RWPE1 (cell line): ENCODE measurements around the gene CC2D1A.
A peak's percentile ranks its signal among the peaks of the same experiment; 100 is the strongest.

Experiments
- CTCF ChIA-PET: fragments of 350-600 bp; sonication (Branson Sonifier 250); formaldehyde crosslinking; extraction: SDS; loops from one replicate; lab custom pipeline; 2021; lab: Yijun Ruan, JAX
- POLR2A ChIA-PET: fragments of 400-600 bp; formaldehyde crosslinking; extraction: SDS; loops from one replicate; lab custom pipeline; 2020; ENCODE audit warnings: antibody characterized with exemption; ENCODE audit not compliant: low non-redundant PET; lab: Yijun Ruan, JAX
- DNase-seq: peaks from one replicate; pipeline ENCODE4 v3.0.0; 2012; ENCODE audit warnings: low spot score
- H3K27ac ChIP-seq: fragments of 450-650 bp; 2 replicates; pipeline ENCODE4 v1.5.1; 2017
- CTCF ChIP-seq: fragments of 450-650 bp; conservative IDR thresholded peaks from 2 replicates; pipeline ENCODE4 v1.5.1; 2017; ENCODE audit warnings: low read depth, mild to moderate bottlenecking

The CC2D1A gene

DNA sequence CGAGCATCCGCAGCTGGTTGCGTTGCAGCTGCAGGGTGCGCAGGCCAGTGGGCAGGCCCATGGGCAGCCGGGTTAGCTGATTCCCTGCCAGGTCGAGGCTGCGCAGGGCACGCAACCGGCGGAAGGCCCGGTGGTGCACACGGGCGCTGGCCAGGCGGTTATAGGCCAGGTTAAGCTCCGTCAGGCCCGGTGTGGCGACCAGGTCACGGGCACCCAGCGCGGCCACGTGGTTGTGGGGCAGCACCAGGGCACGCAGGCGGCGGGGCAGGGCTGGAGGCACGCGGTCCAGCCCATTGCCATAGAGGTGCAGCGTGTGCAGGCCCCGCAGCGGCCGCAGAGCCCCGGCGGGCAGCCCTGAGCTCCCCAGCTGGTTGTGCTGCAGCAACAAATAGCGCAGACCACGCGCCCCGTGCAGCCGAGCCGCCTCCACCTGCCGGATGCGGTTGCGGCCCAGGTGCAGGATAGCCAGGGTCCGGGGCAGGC, 27.0 kb downstream of the CC2D1A start:
- ChIA-PET CTCF (no interaction called here), POLR2A (no interaction called here)

GRCh38 chr19:13934785-13935109, 28.7 kb downstream of the CC2D1A start:
- TF ChIP-seq CTCF, result no peak
- ChIA-PET CTCF (interaction anchor here (0.5 to 1.1 kb wide), 3 partner anchors 18 to 138 kb away, joined by 3 to 4 read pairs (median 3); partner anchors contain the start of gene MISP3), POLR2A (no interaction called here)
- peak overlapping the region; percentile 36; the same call in 1 of the 2 replicates for H3K27ac ChIP-seq
- DNase-seq, result no peak

More for the DNA sequence above, 27.0 kb downstream of the CC2D1A start:
- peak overlapping the region; percentile 64 for H3K27ac ChIP-seq
- no peak for TF ChIP-seq CTCF
- no peak for DNase-seq

DNA sequence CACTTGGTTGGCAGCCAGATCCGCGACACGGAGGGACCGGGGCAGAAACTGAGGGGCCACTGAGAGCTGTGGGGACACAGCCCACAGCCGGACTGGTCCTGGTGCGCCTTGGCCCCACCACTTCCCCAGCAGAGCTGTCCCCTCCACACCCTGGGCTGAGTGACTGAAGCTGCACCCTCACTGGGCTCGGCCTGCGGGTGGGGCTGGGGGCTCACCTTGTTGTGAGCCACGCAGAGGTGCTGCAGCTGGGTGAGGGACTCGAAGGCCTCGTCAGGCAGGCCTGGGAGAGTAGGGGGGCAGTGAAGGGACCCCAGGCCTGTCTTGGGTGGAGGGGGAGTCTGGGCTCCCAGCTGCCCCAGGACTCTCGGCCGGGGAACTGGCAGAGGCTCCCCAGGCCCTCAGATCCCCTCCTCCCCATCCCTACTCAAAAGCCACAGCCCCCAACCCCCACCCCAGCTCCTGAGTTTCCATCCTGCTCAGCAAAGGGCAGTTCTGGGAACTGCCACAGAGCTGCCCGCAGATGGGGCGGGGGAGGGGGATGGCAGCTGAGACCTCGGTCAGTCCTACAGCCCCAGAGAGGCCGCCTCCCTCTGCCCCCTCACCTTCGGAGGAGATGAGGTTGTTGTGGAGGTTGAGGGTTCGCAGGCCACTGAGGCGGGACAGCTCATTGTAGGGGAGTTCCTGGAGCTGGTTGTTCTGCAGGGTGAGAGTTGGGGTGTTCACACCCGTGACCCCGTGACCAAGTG, 29.9 kb downstream of the CC2D1A start:
- no peak for DNase-seq
- peak overlapping the region; percentile 36 for H3K27ac ChIP-seq
- CTCF ChIA-PET, result no interaction called here
- TF ChIP-seq CTCF, result no peak
- POLR2A ChIA-PET, result interaction anchor here (0.5 to 0.8 kb wide), 2 partner anchors 16 to 17 kb away, joined by 3 to 4 read pairs; no protein-coding TSS in a partner anchor

DNA sequence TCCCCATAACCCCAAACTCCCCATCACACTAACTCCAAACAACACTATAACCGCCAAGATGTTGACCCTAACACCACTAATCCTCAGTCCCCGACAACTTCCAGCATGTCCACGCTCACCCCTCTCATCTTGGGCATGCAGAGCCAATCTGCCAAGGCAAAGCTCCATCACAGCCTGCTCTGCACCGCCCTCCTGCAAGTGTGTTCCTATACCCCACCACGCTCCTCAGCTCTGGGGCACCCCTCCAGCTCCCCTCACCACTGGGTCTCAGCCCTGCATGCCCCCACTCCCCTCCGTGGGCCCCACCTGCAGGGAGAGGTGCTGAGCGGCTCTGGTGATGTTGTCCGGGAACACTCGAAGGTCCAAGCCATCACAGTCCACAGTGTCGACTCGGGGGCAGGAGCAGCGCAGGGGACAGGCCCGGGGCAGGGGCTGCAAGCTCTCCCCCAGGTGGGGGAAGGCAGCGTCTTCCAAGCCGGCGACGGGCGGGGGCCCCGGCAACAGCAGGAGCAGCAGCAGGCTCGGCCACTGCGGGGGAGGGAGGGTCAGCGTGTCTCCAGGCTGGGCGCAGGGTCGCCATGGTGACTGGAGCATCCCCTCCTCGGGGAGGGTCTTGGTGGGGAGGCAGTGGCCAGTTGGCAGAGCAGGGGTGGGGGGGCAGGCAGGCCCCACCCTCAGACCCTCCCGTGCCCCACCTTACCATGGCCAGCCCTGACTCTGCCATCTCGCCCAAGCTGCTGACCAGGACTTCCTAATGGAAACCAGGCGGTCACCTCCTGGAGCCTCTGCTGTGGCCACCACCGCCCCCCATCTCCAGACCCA, 31.7 kb downstream of the CC2D1A start:
- ChIA-PET CTCF (interaction anchor here (0.6 to 0.8 kb wide), 2 partner anchors 24 to 53 kb away, joined by 4 to 5 read pairs; no protein-coding TSS in a partner anchor), POLR2A (no interaction called here)
- no peak for DNase-seq
- TF ChIP-seq CTCF, result no peak
- peak overlapping the region; percentile 81 for H3K27ac ChIP-seq

- CTCF ChIA-PET, result interaction anchor here (0.7 kb wide), 1 partner anchor 24 kb away, joined by 5 read pairs; no protein-coding TSS in a partner anchor
- peak within 1 kb of the TSS; percentile 81 for H3K27ac ChIP-seq
- POLR2A ChIA-PET, result no interaction called here
- no peak for DNase-seq
- no peak for TF ChIP-seq CTCF
Observed at GRCh38 chr19:13938301-13939064, 32.5 kb downstream of the CC2D1A start, which contains the start of gene PODNL1. TSS of gene PODNL1 (minus strand) at chr19:13938417. CDS start at chr19:13938181, 236 bp downstream.
